SJCRH30 (cell line): ENCODE measurements around the gene CEP295NL. TPM values are rescaled to one million over a fixed set of nuclear protein-coding genes. Genes with fewer than 3 reads are reported as not detected.
A peak's percentile ranks its signal among the peaks of the same experiment; 100 is the strongest.
"Not testable (repeated sequence)": the region's sequence is repeated elsewhere in the genome, so short reads cannot be mapped to it uniquely, and the experiment has no call there.

Experiments
- DNase-seq, 2 experiments: peaks; one replicate each; pipeline ENCODE4 v3.0.0-alpha.2; 2015 to 2020
- H3K27ac ChIP-seq: fragments of 250-450 bp; sonication (Bioruptor Pico); 2 replicates; pipeline ENCODE4 v1.5.1; 2020; ENCODE audit warnings: mild to moderate bottlenecking, moderate library complexity
- H3K27me3 ChIP-seq: fragments of 250-450 bp; sonication (Bioruptor Pico); 2 replicates; pipeline ENCODE4 v1.5.1; 2020; ENCODE audit warnings: mild to moderate bottlenecking, moderate library complexity
- H3K36me3 ChIP-seq: fragments of 250-450 bp; sonication (Bioruptor Pico); 2 replicates; pipeline ENCODE4 v1.5.1; 2020; ENCODE audit warnings: mild to moderate bottlenecking, moderate library complexity
- H3K4me1 ChIP-seq: fragments of 250-450 bp; sonication (Bioruptor Pico); 2 replicates; pipeline ENCODE4 v1.5.1; 2020; ENCODE audit warnings: mild to moderate bottlenecking, moderate library complexity
- H3K4me3 ChIP-seq: fragments of 250-450 bp; sonication (Bioruptor Pico); 2 replicates; pipeline ENCODE4 v1.5.1; 2020; ENCODE audit warnings: mild to moderate bottlenecking, moderate library complexity
- H3K9me3 ChIP-seq: fragments of 250-450 bp; sonication (Bioruptor Pico); replicated peaks from 2 replicates; pipeline ENCODE4 v1.5.1; 2020; ENCODE audit warnings: mild to moderate bottlenecking, moderate library complexity
- total RNA-seq: library from RNA; depleted of rRNA; stranded (reverse); fragments of >200 nt; shearing (Covaris generic); gene quantifications from 2 replicates; pipeline ENCODE4 v1.2.3, GENCODE V29; 2014

CEP295NL gene
- total RNA-seq, 1 experiment from 2014 or later: 1.3 TPM

DNA sequence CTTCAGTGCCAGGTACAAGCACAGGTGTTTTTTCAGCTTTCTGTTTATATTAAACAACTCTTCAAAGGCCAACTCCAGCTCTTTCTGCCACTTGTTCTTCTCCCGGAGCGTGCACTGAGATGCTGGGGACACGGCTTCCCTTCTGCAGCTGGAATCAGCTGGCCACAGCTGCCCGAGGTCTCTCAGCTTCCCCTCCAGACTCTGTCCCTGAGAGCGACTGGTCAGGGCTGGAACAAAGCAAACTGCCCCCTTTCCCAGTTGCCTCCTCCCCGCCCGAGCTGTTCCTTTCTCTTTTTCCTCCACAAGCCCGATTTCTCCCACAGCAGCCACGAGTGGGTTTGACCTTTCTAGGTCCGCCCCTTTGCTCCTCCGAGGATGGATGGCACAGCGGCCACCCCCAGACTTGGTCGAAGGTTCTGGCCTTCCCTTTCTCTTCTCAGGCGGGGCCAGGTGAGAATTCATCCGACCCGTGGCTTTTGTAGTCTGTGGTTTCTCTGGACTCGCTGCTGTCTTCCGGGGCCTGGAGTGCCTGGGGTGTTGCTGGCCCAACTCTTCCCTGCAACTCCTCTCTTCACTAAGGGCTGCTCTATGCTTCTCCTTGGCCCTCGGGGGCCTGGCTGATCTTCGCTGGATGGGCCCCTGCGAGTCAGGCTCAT, 11.5 kb downstream of the CEP295NL start:
- H3K4me1 ChIP-seq: peaks cover 34% of the 10 kb centered on the region

DNA sequence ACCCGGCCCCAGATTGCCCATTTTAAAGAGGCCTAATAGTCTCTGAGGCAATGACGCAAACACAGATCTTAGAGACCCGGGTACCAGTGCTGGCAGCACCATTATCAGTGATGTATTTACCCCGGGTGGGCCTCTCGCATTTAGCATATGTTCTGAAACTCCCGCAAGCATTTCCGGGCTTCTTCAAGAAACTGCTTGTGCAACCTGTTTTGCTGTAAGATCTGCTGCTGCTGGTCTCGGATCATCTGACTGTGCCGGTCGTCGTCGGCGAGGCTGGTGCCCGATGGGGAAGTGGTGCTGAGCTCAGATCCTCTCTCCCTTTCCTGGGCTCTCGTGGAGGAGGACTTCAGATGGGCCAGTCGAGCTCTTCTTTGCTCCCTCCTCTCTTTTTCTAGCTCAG, 12.5 kb downstream of the CEP295NL start:
- Histone ChIP-seq H3K27ac (no peak overlapping the region), H3K4me3 (no peak overlapping the region), H3K27me3 (no peaks in the 10 kb centered on the region), H3K36me3 (no peaks in the 10 kb centered on the region; the same call in 1 of the 2 replicates), H3K4me1 (peaks cover 27% of the 10 kb centered on the region), H3K9me3 (no peaks in the 10 kb centered on the region)
- no peak for DNase-seq

More for the DNA sequence above, 11.5 kb downstream of the CEP295NL start:
- H3K9me3 ChIP-seq: no peaks in the 10 kb centered on the region
- no peak overlapping the region for H3K4me3 ChIP-seq
- DNase-seq: no peak
- H3K36me3 ChIP-seq: no peaks in the 10 kb centered on the region; the same call in 1 of the 2 replicates
- no peaks in the 10 kb centered on the region for H3K27me3 ChIP-seq
- H3K27ac ChIP-seq: no peak overlapping the region

DNA sequence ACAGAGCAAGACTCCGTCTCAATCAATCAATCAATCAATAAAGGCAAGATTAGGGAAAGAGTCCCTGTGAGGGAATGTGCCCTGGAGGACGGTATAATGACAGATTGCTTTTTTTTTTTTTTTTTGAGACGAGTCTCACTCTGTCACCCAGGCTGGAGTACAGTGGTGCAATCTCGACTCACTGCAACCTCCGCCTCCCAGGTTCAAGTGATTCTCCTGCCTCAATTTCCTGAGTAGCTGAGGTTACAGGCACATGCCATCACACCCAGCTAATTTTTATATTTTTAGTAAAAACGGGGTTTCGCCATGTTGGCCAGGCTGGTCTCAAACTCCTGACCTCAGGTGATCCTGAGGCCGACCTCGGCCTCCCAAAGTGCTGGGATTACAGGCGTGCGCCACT, 12.9 kb downstream of the CEP295NL start:
- not testable (repeated sequence) for H3K27ac ChIP-seq, H3K27me3 ChIP-seq, H3K9me3 ChIP-seq, H3K36me3 ChIP-seq, DNase-seq, H3K4me3 ChIP-seq
- H3K4me1 ChIP-seq: peaks cover 26% of the 10 kb centered on the region

DNA sequence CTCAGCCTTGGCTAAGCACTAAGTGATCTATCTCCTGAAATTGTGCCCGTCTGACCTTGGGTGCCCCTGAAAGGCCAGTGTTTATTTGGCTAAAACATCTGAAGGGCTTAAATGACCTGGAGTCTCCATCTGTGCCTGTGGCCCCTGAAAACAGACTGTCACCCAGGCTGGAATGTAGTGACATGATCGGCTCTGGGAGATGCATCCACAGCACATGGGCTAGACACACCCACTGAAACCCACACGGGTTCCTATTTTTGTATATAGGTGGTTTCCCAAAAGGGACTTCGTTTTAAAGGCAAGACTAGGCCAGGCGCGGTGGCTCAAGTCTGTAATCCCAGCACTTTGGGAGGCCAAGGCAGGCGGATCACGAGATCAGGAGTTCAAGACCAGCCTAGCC, 13.5 kb downstream of the CEP295NL start:
- Histone ChIP-seq H3K27me3 (no peaks in the 10 kb centered on the region), H3K4me1 (peaks cover 26% of the 10 kb centered on the region), H3K9me3 (no peaks in the 10 kb centered on the region), H3K36me3 (no peaks in the 10 kb centered on the region; the same call in 1 of the 2 replicates), H3K4me3 (no peak overlapping the region), H3K27ac (peak overlapping the region; percentile 23)
- DNase-seq: peak in 1 of 2 experiments; percentile 40

DNA sequence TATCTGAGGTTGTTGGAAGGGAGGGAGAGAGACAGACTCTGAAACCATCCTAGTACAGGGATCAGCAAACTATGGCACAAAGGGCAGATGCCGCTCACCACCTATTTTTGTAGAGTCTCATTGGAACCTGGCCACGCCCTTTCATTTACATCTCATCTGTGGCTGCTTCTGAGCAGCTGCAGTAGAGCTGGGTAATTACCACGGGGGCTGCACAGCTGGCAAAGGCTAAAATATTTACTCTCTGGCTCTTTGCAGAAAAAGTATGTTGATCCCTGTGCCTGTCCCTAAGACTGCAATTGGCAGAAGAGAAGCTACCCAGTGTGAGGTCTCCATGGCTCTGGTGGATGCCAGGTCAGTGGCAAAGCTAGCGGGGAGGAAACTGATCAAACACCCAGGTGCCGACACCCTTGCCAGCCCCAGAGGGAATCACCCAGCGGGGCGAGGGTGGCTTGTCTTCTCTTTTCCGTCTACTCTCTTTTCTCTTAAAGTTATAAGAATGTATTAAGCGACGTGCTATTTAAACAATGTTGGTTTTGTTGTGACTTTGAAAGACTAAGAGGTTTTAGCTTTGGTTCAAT, 14.0 kb downstream of the CEP295NL start:
- H3K4me3 ChIP-seq: no peak overlapping the region
- H3K36me3 ChIP-seq: no peaks in the 10 kb centered on the region; the same call in 1 of the 2 replicates
- no peaks in the 10 kb centered on the region for H3K9me3 ChIP-seq
- H3K4me1 ChIP-seq: peaks cover 29% of the 10 kb centered on the region
- DNase-seq: peak; percentile 69 to 78
- no peaks in the 10 kb centered on the region for H3K27me3 ChIP-seq
- peak overlapping the region; percentile 23 for H3K27ac ChIP-seq

- Histone ChIP-seq H3K27ac (no peak overlapping the region), H3K4me1 (peaks cover 38% of the 10 kb centered on the region), H3K9me3 (no peaks in the 10 kb centered on the region), H3K4me3 (no peak overlapping the region), H3K27me3 (no peaks in the 10 kb centered on the region), H3K36me3 (no peaks in the 10 kb centered on the region)
- no peak for DNase-seq
These were observed 16.0 kb downstream of the CEP295NL start for GRCh38 chr17:78886954-78887353.

DNA sequence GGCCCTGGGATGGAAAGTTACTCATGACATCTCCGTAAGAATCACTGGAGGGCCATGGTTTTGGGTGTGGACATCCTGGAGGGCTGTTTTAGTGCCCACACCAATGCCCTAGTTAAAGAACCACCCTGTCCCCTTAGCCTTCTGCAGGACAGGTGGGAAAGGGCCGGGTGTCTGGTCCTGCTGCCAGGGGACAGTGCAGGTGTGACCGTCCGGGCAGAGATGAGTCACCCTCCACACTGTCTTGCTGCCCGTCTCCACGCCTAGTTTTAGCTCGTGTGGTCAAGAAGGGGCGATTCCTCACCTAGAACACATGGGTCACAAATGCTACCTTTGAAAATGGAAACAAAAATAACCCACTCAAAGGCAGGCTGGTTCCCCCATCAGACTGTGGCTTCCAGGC, 17.0 kb downstream of the CEP295NL start:
- Histone ChIP-seq H3K4me3 (no peak overlapping the region), H3K27me3 (no peaks in the 10 kb centered on the region), H3K4me1 (peaks cover 42% of the 10 kb centered on the region), H3K27ac (no peak overlapping the region), H3K36me3 (no peaks in the 10 kb centered on the region), H3K9me3 (no peaks in the 10 kb centered on the region)
- no peak for DNase-seq

GRCh38 chr17:78884876-78885667, 17.9 kb downstream of the CEP295NL start:
- DNase-seq: no peak
- H3K9me3 ChIP-seq: no peaks in the 10 kb centered on the region
- H3K27ac ChIP-seq: peak overlapping the region; percentile 98
- H3K36me3 ChIP-seq: no peaks in the 10 kb centered on the region
- H3K4me3 ChIP-seq: peak overlapping the region; percentile 48
- H3K4me1 ChIP-seq: peaks cover 44% of the 10 kb centered on the region
- no peaks in the 10 kb centered on the region for H3K27me3 ChIP-seq

DNA sequence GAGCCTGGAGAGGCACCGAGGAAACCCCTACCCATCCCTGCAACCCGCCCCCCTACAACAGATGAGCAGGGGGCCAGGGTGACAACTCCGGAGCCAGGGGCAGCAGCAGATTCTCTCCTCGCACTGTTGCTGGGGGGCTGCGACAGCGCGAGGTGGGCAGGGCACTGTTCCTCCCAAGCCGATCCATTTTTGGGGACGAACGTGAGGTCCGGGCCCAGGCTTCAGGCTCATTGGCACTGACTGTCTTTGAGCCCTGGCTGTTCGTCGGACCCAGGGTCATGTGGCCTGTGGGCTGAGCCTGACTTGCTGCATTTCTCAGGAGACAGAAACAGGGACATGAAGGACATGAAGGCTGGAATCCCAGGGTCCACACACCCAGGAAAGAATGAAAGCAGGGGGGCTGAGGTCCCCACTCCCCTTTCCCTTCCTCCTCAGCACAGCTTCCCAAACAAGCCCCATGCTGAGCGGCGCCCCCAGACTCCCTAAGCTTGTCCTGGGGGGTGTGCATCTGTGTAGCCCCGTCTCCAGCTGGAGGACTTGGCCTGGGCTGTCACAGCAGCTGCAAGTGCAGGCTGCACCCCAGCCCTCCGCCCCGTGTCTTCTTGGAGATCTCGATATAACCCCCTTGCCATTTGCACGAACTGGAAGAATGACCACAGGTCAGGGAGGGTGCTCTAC, 18.7 kb downstream of the CEP295NL start:
- Histone ChIP-seq H3K4me1 (peaks cover 44% of the 10 kb centered on the region), H3K27ac (peak overlapping the region; percentile 98), H3K9me3 (no peaks in the 10 kb centered on the region), H3K27me3 (no peaks in the 10 kb centered on the region), H3K4me3 (peak overlapping the region; percentile 48), H3K36me3 (no peaks in the 10 kb centered on the region)
- peak; percentile 56 to 65 for DNase-seq

GRCh38 chr17:78883533-78884131, 19.4 kb downstream of the CEP295NL start:
- DNase-seq: peak; percentile 96 to 97
- Histone ChIP-seq H3K4me3 (peak overlapping the region; percentile 48), H3K27ac (peak overlapping the region; percentile 98), H3K36me3 (no peaks in the 10 kb centered on the region), H3K4me1 (peaks cover 44% of the 10 kb centered on the region), H3K9me3 (no peaks in the 10 kb centered on the region), H3K27me3 (no peaks in the 10 kb centered on the region)

DNA sequence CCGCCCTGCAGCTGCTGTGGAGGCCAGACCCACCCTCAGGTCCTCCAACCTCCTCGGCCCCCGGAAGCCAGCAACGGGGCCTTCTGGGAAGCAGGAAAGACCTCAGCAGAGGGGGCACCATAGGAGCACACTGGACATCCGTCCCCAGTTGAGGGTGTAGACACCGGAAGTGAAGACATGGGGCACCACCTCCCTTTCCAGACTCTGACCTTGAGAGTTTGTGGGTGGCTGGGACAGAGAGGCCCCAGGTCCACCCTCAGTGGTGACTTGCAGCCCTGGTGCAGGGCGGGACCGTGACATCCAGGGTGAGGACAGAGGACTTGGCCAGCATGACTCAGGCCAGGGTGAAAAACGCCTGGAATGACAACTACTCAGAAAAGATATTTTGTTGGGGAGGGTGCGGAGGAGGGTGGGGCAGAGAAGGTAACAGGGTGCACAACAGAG, 19.9 kb downstream of the CEP295NL start:
- peak overlapping the region; percentile 48 for H3K4me3 ChIP-seq
- H3K9me3 ChIP-seq: no peaks in the 10 kb centered on the region
- no peaks in the 10 kb centered on the region for H3K27me3 ChIP-seq
- H3K36me3 ChIP-seq: no peaks in the 10 kb centered on the region
- peak overlapping the region; percentile 98 for H3K27ac ChIP-seq
- H3K4me1 ChIP-seq: peaks cover 42% of the 10 kb centered on the region
- peak; percentile 98 for DNase-seq

DNA sequence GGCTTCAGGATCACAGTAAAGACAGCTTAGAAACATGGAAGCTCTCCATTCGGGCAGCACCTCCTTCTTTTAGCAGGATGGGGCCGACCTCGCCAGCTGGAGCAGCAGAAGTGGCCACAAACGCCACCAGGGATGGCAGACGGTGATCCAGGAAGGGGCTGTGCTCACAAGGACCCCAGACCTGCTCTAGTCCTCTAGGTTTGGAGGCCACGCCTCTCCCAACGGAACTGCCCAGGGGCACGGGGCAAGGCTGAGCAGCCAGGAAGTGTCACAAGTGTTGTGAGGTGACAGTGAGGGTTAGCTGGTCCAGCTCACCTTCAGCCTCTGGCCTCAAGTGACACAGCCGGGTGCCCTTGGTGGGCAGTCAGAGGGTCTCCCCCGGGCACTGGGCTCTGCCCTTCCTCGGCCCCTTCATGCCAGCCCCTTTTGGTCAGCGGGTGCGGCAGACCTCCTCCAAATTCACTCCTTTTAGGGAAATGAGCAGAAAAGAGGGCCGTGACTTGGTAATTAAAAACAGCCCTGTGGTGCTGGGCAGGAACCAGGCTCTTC, 20.4 kb downstream of the CEP295NL start:
- H3K9me3 ChIP-seq: no peaks in the 10 kb centered on the region
- H3K4me3 ChIP-seq: peak overlapping the region; percentile 48
- H3K27ac ChIP-seq: peak overlapping the region; percentile 98
- peak; percentile 76 to 79 for DNase-seq
- H3K36me3 ChIP-seq: no peaks in the 10 kb centered on the region
- peaks cover 42% of the 10 kb centered on the region for H3K4me1 ChIP-seq
- no peaks in the 10 kb centered on the region for H3K27me3 ChIP-seq

GRCh38 chr17:78879635-78880186, 23.3 kb downstream of the CEP295NL start:
- Histone ChIP-seq H3K4me1 (peaks cover 58% of the 10 kb centered on the region), H3K27ac (peak overlapping the region; percentile 43)
- peak; percentile 88 to 96 for DNase-seq

More at GRCh38 chr17:78879635-78880186, 23.3 kb downstream of the CEP295NL start:
- Histone ChIP-seq H3K4me3 (peak overlapping the region; percentile 14), H3K9me3 (no peaks in the 10 kb centered on the region), H3K27me3 (no peaks in the 10 kb centered on the region), H3K36me3 (no peaks in the 10 kb centered on the region)
